B cell (primary cell): Measurements from ENCODE around the gene CGB3.

Experiments
- EZH2 ChIP-seq: IDR thresholded peaks from 2 replicates; pipeline ENCODE4 v1.6.1; 2012; ENCODE audit warnings: borderline replicate concordance, low read depth, mild to moderate bottlenecking, moderate library complexity, low read length; ENCODE audit not compliant: insufficient read depth, poor library complexity, severe bottlenecking
- TF ChIP-seq, protein P1 (sequence below): fragments of 200-600 bp; IDR thresholded peaks from one replicate; pipeline ENCODE4 v1.8.0; 2022; ENCODE audit warnings: antibody characterized with exemption, mild to moderate bottlenecking

DNA sequence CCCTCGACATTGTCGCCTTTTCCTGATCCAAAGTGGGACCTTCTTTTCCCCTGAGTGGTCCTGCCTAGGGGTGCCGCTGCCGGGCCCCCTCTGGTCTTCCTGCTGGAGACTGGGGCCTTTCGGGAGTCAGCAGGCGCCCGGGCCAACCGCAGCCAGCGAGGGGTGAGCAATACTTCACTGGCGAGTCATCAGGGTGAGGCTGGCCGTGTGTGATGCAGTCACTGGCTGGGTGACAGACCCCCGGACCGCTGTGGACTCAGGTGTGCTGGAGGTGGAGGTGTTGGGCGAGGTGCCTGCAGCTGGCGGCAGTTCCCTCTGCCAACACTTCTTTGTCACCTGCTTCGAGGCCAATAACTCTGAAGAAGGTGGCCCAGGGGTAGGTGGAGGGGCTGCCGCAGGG, 18.0 kb upstream of the CGB3 start:
- TF ChIP-seq, protein P1, sequence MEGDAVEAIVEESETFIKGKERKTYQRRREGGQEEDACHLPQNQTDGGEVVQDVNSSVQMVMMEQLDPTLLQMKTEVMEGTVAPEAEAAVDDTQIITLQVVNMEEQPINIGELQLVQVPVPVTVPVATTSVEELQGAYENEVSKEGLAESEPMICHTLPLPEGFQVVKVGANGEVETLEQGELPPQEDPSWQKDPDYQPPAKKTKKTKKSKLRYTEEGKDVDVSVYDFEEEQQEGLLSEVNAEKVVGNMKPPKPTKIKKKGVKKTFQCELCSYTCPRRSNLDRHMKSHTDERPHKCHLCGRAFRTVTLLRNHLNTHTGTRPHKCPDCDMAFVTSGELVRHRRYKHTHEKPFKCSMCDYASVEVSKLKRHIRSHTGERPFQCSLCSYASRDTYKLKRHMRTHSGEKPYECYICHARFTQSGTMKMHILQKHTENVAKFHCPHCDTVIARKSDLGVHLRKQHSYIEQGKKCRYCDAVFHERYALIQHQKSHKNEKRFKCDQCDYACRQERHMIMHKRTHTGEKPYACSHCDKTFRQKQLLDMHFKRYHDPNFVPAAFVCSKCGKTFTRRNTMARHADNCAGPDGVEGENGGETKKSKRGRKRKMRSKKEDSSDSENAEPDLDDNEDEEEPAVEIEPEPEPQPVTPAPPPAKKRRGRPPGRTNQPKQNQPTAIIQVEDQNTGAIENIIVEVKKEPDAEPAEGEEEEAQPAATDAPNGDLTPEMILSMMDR, result no peak
- TF ChIP-seq EZH2, result no peak
